H1 (cell line): ENCODE results near the gene GTPBP6. TPM values are rescaled to one million over a fixed set of nuclear protein-coding genes. Genes with fewer than 3 reads are reported as not detected.

Source experiments
- ATF2 ChIP-seq: IDR thresholded peaks from 2 replicates; pipeline ENCODE4 v1.6.1; 2012; ENCODE audit warnings: low read length, inconsistent platforms
- ATF3 ChIP-seq: IDR thresholded peaks from 2 replicates; pipeline ENCODE4 v1.6.1; 2011; ENCODE audit warnings: low read depth, mild to moderate bottlenecking, low read length; ENCODE audit not compliant: insufficient read depth
- EGR1 ChIP-seq: IDR thresholded peaks from 2 replicates; pipeline ENCODE4 v1.6.1; 2011; ENCODE audit warnings: low read depth, low read length, borderline replicate concordance
- GTF2F1 ChIP-seq: IDR thresholded peaks from 2 replicates; pipeline ENCODE4 v1.6.1; 2012; ENCODE audit warnings: low read depth, low read length, improper control_type of control experiment, borderline replicate concordance
- NRF1 ChIP-seq: IDR thresholded peaks from 2 replicates; pipeline ENCODE4 v1.6.1; 2011; ENCODE audit warnings: mild to moderate bottlenecking, low read depth, low read length, improper control_type of control experiment
- RAD21 ChIP-seq, 2 experiments: IDR thresholded peaks in 1 of 2; conservative IDR thresholded peaks in 1 of 2; 2 replicates each; pipeline ENCODE4 v1.6.1; 2011; ENCODE audit warnings: low read depth in 2 of 2, low read length in 2 of 2, improper control_type of control experiment in 1 of 2, inconsistent platforms in 1 of 2, mild to moderate bottlenecking in 1 of 2, moderate library complexity in 1 of 2
- RFX5 ChIP-seq: IDR thresholded peaks from 2 replicates; pipeline ENCODE4 v1.6.1; 2011; ENCODE audit warnings: low read depth, low read length, improper control_type of control experiment, borderline replicate concordance
- RXRA ChIP-seq: IDR thresholded peaks from 2 replicates; pipeline ENCODE4 v1.6.1; 2011; ENCODE audit warnings: low read depth, mild to moderate bottlenecking, low read length, moderate library complexity; ENCODE audit not compliant: insufficient read depth
- SP2 ChIP-seq: IDR thresholded peaks from 2 replicates; pipeline ENCODE4 v1.6.1; 2012; ENCODE audit warnings: mild to moderate bottlenecking, low read length, inconsistent platforms
- polyA plus RNA-seq, 7 experiments: library from polyadenylated mRNA; depleted of rRNA in 3 of 7; stranded (reverse) in 5 of 7; unstranded in 2 of 7; fragments of >200 nt in 5 of 7; fragments of 200-250 nt in 2 of 7; gene quantifications; 1 replicate in 5 of 7; 2 replicates in 1 of 7; 4 replicates in 1 of 7; pipeline versions ENCODE4 v1.2.1 to v1.2.3, GENCODE V29; 2011 to 2013; ENCODE audit warnings: missing spikeins in 2 of 7, mixed read lengths in 2 of 7
- total RNA-seq: library from RNA; stranded (reverse); fragmentation: NEBNext Ultra II Directional; extraction: Animal tissue kit (Norgen Biotek cat#: 25700); gene quantifications from 2 replicates; pipeline ENCODE4 v1.2.1, GENCODE V29; 2021

The GTPBP6 gene
- total and polyA plus RNA-seq, 2 of the 8 experiments (the other 6 are each of a cell fraction or from before 2014, with no cell fraction given) = 33.9 to 57.1 TPM

- no peak for TF ChIP-seq SP2
- no peak for TF ChIP-seq RAD21 (IDR thresholded peaks at IDR 0.05 in 1 of 2, conservative IDR thresholded peaks at IDR 0.05 in 1 of 2; ENCODE audit: low read depth in 2 of 2, low read length in 2 of 2)
- TF ChIP-seq ATF3 = no peak
- no peak for TF ChIP-seq ATF2
- no peak for TF ChIP-seq NRF1
- no peak for TF ChIP-seq GTF2F1
- TF ChIP-seq RXRA = no peak
- TF ChIP-seq RFX5 = no peak
- TF ChIP-seq EGR1 = no peak
- TF ChIP-seq, all 59 proteins: peak for 0
These were observed 18.3 kb downstream of the GTPBP6 start (continued) for GRCh38 chrX:300334-300733.
